K562 (cell line): ENCODE data around the gene CDC27. TPM values are rescaled to one million over a fixed set of nuclear protein-coding genes. Genes with fewer than 3 reads are reported as not detected.

Source experiments
- BHLHE40 ChIP-seq: IDR thresholded peaks from 2 replicates; pipeline ENCODE4 v1.6.1; 2011; ENCODE audit warnings: low read length, improper control_type of control experiment
- CREB1 ChIP-seq, 2 experiments: sonication (generic) in 1 of 2; formaldehyde crosslinking in 1 of 2; IDR thresholded peaks; 2 replicates each; pipeline versions ENCODE4 v1.6.1 to v1.8.0; 2012 to 2022; ENCODE audit warnings: inconsistent platforms in 1 of 2, mild to moderate bottlenecking in 1 of 2, missing genetic modification reagents in 1 of 2, moderate library complexity in 1 of 2
- CREB3L1 ChIP-seq: fragments of 450-650 bp; IDR thresholded peaks from 2 replicates; pipeline ENCODE4 v1.6.1; 2014; ENCODE audit warnings: low read depth, mild to moderate bottlenecking, moderate library complexity, borderline replicate concordance
- GATA2 ChIP-seq: sonication (generic); formaldehyde crosslinking; IDR thresholded peaks from 2 replicates; pipeline ENCODE4 v1.4.0; 2020; ENCODE audit warnings: mild to moderate bottlenecking, missing genetic modification reagents
- HMG20A ChIP-seq: fragments of 450-650 bp; formaldehyde crosslinking; conservative IDR thresholded peaks from 2 replicates; pipeline ENCODE4 v1.4.0; 2020; ENCODE audit warnings: mild to moderate bottlenecking, mixed read lengths
- KHSRP ChIP-seq: fragments of 450-650 bp; IDR thresholded peaks from 2 replicates; pipeline ENCODE4 v1.6.1; 2017
- MBD1 ChIP-seq: fragments of 250-450 bp; sonication (Bioruptor Pico); IDR thresholded peaks from 2 replicates; pipeline ENCODE4 v1.8.0; 2022; ENCODE audit warnings: inconsistent platforms
- MXI1 ChIP-seq: IDR thresholded peaks from 2 replicates; pipeline ENCODE4 v1.6.1; 2011; ENCODE audit warnings: low read depth, mild to moderate bottlenecking, improper control_type of control experiment, low read length
- MYC ChIP-seq, 2 experiments: fragments of 250-450 bp in 1 of 2; sonication (Bioruptor Pico) in 1 of 2; IDR thresholded peaks; 2 replicates each; pipeline versions ENCODE4 v1.5.1 to v1.6.1; 2012 to 2021; ENCODE audit warnings: low read depth in 2 of 2, borderline replicate concordance in 1 of 2, improper control_type of control experiment in 1 of 2, low read length in 1 of 2, mild to moderate bottlenecking in 1 of 2, moderate library complexity in 1 of 2
- PHF21A ChIP-seq: fragments of 450-650 bp; IDR thresholded peaks from 2 replicates; pipeline ENCODE4 v1.6.1; 2017; ENCODE audit warnings: low read depth, borderline replicate concordance
- SMARCA4 ChIP-seq: fragments of 450-650 bp; IDR thresholded peaks from 2 replicates; pipeline ENCODE4 v1.6.1; 2016
- SREBF2 ChIP-seq: sonication (generic); formaldehyde crosslinking; IDR thresholded peaks from 2 replicates; pipeline ENCODE4 v1.4.0; 2020; ENCODE audit warnings: mild to moderate bottlenecking, missing genetic modification reagents
- SRSF7 ChIP-seq: fragments of 200-400 bp; formaldehyde crosslinking; optimal IDR thresholded peaks from 2 replicates; pipeline ENCODE3; 2017; ENCODE audit warnings: mild to moderate bottlenecking, low read depth, low read length
- ZBTB34 ChIP-seq: fragments of 250-450 bp; sonication (Bioruptor Pico); IDR thresholded peaks from 2 replicates; pipeline ENCODE4 v1.8.0; 2021; ENCODE audit warnings: mild to moderate bottlenecking, moderate library complexity
- ZC3H11A ChIP-seq: IDR thresholded peaks from 2 replicates; pipeline ENCODE4 v1.6.1; 2012; ENCODE audit warnings: low read depth, low read length, improper control_type of control experiment
- polyA plus RNA-seq, 8 experiments: library from polyadenylated mRNA; depleted of rRNA in 4 of 8; stranded (reverse) in 5 of 8; unstranded in 3 of 8; fragments of >200 nt; fragmentation: Nextera tagmentation in 2 of 8; fragmentation: Illumina TruSeq in 1 of 8; extraction: Ambion mirVana in 2 of 8; extraction: Trizol in 1 of 8; gene quantifications; 2 replicates each; pipeline versions ENCODE4 v1.2.1 to v1.2.3, GENCODE V29; 2011 to 2014; ENCODE audit warnings: inconsistent platforms in 1 of 8, missing spikeins in 1 of 8
- total RNA-seq, 7 experiments: library from RNA; depleted of rRNA in 6 of 7; stranded (reverse); fragments of >200 nt in 6 of 7; fragmentation: Illumina TruSeq in 2 of 7; extraction: Trizol in 2 of 7; gene quantifications; 2 replicates each; pipeline versions ENCODE4 v1.2.1 to v1.2.3, GENCODE V29; 2011 to 2021; ENCODE audit warnings: low replicate concordance in 1 of 7
- TF ChIP-seq, protein P1 (sequence below): fragments of 250-450 bp; sonication (Bioruptor Pico); IDR thresholded peaks from 2 replicates; pipeline ENCODE4 v1.4.0; 2020; ENCODE audit warnings: mild to moderate bottlenecking, moderate library complexity
- TF ChIP-seq, protein P2 (sequence below): fragments of 250-450 bp; sonication (Bioruptor Pico); IDR thresholded peaks from 2 replicates; pipeline ENCODE4 v1.5.0; 2020; ENCODE audit warnings: mild to moderate bottlenecking

The CDC27 gene
- total and polyA plus RNA-seq, 9 of the 15 experiments (the other 6 are each of a cell fraction or from before 2014, with no cell fraction given): 28.6 to 155 (median 94.1) TPM

DNA sequence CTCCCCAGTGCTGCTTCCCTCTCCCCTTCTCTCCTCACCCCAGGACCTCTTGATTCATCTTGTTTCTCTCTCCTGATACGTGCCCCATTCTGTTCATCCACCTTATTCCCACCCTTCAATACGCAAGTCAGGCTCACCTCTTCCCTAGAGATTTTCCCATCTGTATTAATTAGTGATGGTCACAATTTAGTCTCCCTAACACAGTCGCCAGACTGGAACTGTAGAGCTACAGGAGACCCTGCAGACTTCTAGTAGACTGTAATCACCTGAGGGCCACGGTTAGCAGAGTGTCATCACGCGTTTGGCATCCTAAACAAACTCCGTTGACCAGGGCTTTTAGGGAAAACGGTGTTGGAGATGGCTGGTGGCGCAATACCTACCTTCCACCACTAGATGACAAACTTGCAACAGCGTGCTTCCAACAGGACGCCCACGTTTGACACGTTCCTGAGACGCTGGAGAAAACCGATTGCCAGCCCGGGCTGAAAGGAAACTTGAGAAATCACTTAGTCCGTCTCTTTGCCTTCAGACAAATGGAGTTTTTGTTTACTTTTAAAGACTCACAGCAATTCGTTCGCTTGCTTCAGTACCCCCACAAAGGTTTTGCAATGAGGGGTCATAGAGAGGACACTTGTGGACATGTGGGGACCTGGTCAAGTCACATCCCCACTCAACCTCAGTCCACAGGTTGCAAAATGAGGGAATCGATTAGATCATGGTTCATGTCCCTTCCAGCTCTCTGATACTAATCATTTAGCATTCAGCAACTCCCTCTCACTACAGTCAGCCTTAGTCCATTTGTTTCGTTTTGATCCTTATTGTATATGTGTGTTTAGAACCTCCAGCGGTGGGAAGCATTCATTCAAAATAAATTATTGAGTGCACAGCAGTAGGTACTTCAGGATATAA, 40.7 kb upstream of the CDC27 start (continued):
- TF ChIP-seq, protein P1, sequence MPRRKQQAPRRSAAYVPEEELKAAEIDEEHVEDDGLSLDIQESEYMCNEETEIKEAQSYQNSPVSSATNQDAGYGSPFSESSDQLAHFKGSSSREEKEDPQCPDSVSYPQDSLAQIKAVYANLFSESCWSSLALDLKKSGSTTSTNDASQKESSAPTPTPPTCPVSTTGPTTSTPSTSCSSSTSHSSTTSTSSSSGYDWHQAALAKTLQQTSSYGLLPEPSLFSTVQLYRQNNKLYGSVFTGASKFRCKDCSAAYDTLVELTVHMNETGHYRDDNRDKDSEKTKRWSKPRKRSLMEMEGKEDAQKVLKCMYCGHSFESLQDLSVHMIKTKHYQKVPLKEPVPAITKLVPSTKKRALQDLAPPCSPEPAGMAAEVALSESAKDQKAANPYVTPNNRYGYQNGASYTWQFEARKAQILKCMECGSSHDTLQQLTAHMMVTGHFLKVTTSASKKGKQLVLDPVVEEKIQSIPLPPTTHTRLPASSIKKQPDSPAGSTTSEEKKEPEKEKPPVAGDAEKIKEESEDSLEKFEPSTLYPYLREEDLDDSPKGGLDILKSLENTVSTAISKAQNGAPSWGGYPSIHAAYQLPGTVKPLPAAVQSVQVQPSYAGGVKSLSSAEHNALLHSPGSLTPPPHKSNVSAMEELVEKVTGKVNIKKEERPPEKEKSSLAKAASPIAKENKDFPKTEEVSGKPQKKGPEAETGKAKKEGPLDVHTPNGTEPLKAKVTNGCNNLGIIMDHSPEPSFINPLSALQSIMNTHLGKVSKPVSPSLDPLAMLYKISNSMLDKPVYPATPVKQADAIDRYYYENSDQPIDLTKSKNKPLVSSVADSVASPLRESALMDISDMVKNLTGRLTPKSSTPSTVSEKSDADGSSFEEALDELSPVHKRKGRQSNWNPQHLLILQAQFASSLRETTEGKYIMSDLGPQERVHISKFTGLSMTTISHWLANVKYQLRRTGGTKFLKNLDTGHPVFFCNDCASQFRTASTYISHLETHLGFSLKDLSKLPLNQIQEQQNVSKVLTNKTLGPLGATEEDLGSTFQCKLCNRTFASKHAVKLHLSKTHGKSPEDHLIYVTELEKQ (CRISPR knock-in tag): no peak
- TF ChIP-seq MBD1 (CRISPR knock-in tag): 0 out of 2 replicates have a peak, but pooled peaks have one; percentile 56
- TF ChIP-seq CREB1 (IDR thresholded peaks at IDR 0.05): no peak
- TF ChIP-seq CREB1 (CRISPR knock-in tag; IDR thresholded peaks at IDR 0.05): peak; percentile 24; the same call in 1 of the 2 replicates
- TF ChIP-seq ZC3H11A: no peak
- peak; percentile 30 for TF ChIP-seq GATA2 (CRISPR knock-in tag)
- TF ChIP-seq MXI1: no peak
- TF ChIP-seq CREB3L1: 0 out of 2 replicates have a peak, but pooled peaks have one; percentile 51
- TF ChIP-seq SRSF7: no peak
- TF ChIP-seq HMG20A (CRISPR knock-in tag): no peak
- peak; percentile 75 for TF ChIP-seq MYC (IDR thresholded peaks at IDR 0.05; ENCODE audit: low read depth, low read length)
- no peak for TF ChIP-seq MYC (CRISPR knock-in tag; IDR thresholded peaks at IDR 0.05; ENCODE audit: borderline replicate concordance, low read depth)
- TF ChIP-seq ZBTB34 (CRISPR knock-in tag): no peak
- TF ChIP-seq PHF21A: no peak
- TF ChIP-seq KHSRP: no peak
- TF ChIP-seq BHLHE40: peak; percentile 87
- TF ChIP-seq SMARCA4: 0 out of 2 replicates have a peak, but pooled peaks have one; percentile 17
- TF ChIP-seq SREBF2 (CRISPR knock-in tag): no peak
- TF ChIP-seq, protein P2, sequence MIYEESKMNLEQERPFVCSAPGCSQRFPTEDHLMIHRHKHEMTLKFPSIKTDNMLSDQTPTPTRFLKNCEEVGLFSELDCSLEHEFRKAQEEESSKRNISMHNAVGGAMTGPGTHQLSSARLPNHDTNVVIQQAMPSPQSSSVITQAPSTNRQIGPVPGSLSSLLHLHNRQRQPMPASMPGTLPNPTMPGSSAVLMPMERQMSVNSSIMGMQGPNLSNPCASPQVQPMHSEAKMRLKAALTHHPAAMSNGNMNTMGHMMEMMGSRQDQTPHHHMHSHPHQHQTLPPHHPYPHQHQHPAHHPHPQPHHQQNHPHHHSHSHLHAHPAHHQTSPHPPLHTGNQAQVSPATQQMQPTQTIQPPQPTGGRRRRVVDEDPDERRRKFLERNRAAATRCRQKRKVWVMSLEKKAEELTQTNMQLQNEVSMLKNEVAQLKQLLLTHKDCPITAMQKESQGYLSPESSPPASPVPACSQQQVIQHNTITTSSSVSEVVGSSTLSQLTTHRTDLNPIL (CRISPR knock-in tag): no peak
